Breast epithelium (tissue), 4 donors: Measurements from ENCODE around the gene NME4. TPM values are rescaled to one million over a fixed set of nuclear protein-coding genes. Genes with fewer than 3 reads are reported as not detected.
A peak's percentile ranks its signal among the peaks of the same experiment; 100 is the strongest.
"Not testable (repeated sequence)": the region's sequence is repeated elsewhere in the genome, so short reads cannot be mapped to it uniquely, and the experiment has no call there.

Experiments used
- DNase-seq, 2 donors: peaks; one replicate each; pipeline ENCODE4 v3.0.0-alpha.2; 2019; ENCODE audit warnings: low spot score in 2 of 2
- H3K27ac ChIP-seq, 2 donors: fragments of 200-600 bp; sonication (generic) in 1 of 2; one replicate each; pipeline ENCODE4 v1.5.1; 2016 to 2019; ENCODE audit warnings: mild to moderate bottlenecking in 1 of 2
- H3K27me3 ChIP-seq, 2 donors: fragments of 200-600 bp; sonication (generic) in 1 of 2; one replicate each; pipeline versions ENCODE4 v1.5.1 to v1.6.0; 2017 to 2019; ENCODE audit warnings: control low read depth in 1 of 2, mild to moderate bottlenecking in 1 of 2
- H3K36me3 ChIP-seq: fragments of 200-600 bp; one replicate; pipeline ENCODE4 v1.5.1; 2019
- H3K4me1 ChIP-seq, 2 donors: fragments of 200-600 bp; sonication (generic); one replicate each; pipeline ENCODE4 v1.5.1; 2016 to 2019; ENCODE audit warnings: control low read depth in 1 of 2
- H3K4me3 ChIP-seq, 3 donors: fragments of 200-600 bp; sonication (generic); 1 replicate in 2 of 3; 2 replicates in 1 of 3; pipeline ENCODE4 v1.5.1; 2016 to 2019; ENCODE audit warnings: mild to moderate bottlenecking in 3 of 3, moderate library complexity in 2 of 3
- H3K9me3 ChIP-seq, 2 donors: fragments of 200-600 bp; sonication (generic) in 1 of 2; one replicate each; pipeline ENCODE4 v1.5.1; 2016 to 2019; ENCODE audit warnings: control low read depth in 1 of 2
- CTCF ChIP-seq, 3 donors: fragments of 450-650 bp; IDR thresholded peaks; one replicate each; pipeline ENCODE4 v1.5.1; 2016 to 2017; ENCODE audit warnings: antibody characterized with exemption in 3 of 3, mild to moderate bottlenecking in 3 of 3, moderate library complexity in 3 of 3
- POLR2A ChIP-seq: fragments of 450-650 bp; IDR thresholded peaks from one replicate; pipeline ENCODE4 v1.6.1; 2016; ENCODE audit warnings: antibody characterized with exemption, mild to moderate bottlenecking, moderate library complexity
- POLR2AphosphoS5 ChIP-seq, 3 donors: sonication (generic); formaldehyde crosslinking; IDR thresholded peaks; one replicate each; pipeline ENCODE4 v1.6.1; 2017; ENCODE audit warnings: antibody characterized with exemption in 3 of 3
- intact Hi-C: fragments of 100-400 bp; cut with DNase I; formaldehyde crosslinking; loops from one replicate; pipeline ENCODE4 v1.15.1; 2023; ENCODE audit warnings: low total_unique reads
- total RNA-seq, 3 donors: library from RNA; depleted of rRNA; stranded (reverse); fragments of >200 nt; gene quantifications; one replicate each; pipeline ENCODE4 v1.1.0, GENCODE V29; 2016

The NME4 gene
- total RNA-seq, 3 donors from 2014 or later = 46.5 to 118 (median 78.0) TPM

GRCh38 chr16:361341-361871, 35.6 kb upstream of the NME4 start:
- Histone ChIP-seq H3K27me3 (peaks cover 0 to 12% of the 10 kb centered on the region in 2 donors), H3K4me3 (no peak overlapping the region), H3K27ac (no peak overlapping the region), H3K36me3 (no peaks in the 10 kb centered on the region), H3K9me3 (no peaks in the 10 kb centered on the region), H3K4me1 (no peaks in the 10 kb centered on the region)
- no peak for DNase-seq
- intact Hi-C loops = loop anchor here (5.0 kb wide), 1 partner anchor 254 kb away; no protein-coding TSS in a partner anchor
- TF ChIP-seq CTCF (IDR thresholded peaks at IDR 0.05) (no peak), POLR2AphosphoS5 (IDR thresholded peaks at IDR 0.05) (no peak), POLR2A (no peak)

GRCh38 chr16:361872-362701, 34.9 kb upstream of the NME4 start:
- intact Hi-C loops = loop anchor here (5.0 kb wide), 1 partner anchor 255 kb away; no protein-coding TSS in a partner anchor

GRCh38 chr16:362702-362999, 34.3 kb upstream of the NME4 start:
- not testable (repeated sequence) for DNase-seq, H3K36me3 ChIP-seq, H3K9me3 ChIP-seq, H3K27ac ChIP-seq, H3K4me3 ChIP-seq, H3K4me1 ChIP-seq
- peaks cover 0 to 12% of the 10 kb centered on the region in 2 donors for H3K27me3 ChIP-seq
- intact Hi-C loops = loop anchor here (5.0 kb wide), 1 partner anchor 255 kb away; no protein-coding TSS in a partner anchor

More at GRCh38 chr16:361872-362701, 34.9 kb upstream of the NME4 start:
- no peak overlapping the region for H3K27ac ChIP-seq
- H3K4me1 ChIP-seq = no peaks in the 10 kb centered on the region
- H3K4me3 ChIP-seq = peak overlapping the region in 1 of 3 donors; percentile 24
- H3K36me3 ChIP-seq = no peaks in the 10 kb centered on the region
- TF ChIP-seq CTCF (IDR thresholded peaks at IDR 0.05) (peak; percentile 17 to 77 (median 68)), POLR2A (no peak), POLR2AphosphoS5 (IDR thresholded peaks at IDR 0.05) (no peak)
- peaks cover 0 to 12% of the 10 kb centered on the region in 2 donors for H3K27me3 ChIP-seq
- no peaks in the 10 kb centered on the region for H3K9me3 ChIP-seq
- peak; percentile 54 to 78 for DNase-seq

DNA sequence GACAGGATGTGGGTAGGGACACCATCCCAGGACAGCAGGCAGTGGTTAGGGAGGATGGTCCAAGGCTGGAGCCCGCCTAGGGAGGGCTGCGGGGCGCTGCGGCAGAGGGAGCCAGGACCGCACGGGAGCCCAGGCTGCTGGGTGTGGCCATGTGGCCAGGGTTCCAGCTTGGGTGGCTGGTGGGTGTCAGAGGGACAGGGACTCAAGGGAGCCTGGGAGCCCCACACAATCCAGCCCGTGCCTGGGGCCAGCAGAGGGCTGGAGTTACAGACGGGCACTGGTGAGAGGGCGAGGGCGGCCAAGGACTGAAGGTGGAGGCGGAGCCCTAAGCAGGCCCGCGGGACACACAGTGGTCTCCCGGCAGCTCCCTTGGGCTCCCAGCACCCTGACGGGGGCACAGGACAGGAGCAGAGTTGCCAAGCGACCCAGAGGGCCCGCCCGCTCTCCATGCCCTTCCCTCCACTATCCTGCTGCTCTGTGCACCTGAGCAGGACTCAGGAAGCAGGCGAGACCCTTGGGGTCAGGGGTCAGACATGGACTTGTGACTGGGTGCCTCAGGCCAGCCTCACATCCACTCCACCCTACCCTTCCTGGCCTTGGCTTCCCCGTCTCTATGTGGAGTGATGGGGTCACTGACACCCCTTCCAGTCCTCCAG, 33.8 kb upstream of the NME4 start:
- intact Hi-C loops = loop anchor here (5.0 kb wide), 1 partner anchor 256 kb away; no protein-coding TSS in a partner anchor
- TF ChIP-seq POLR2AphosphoS5 (IDR thresholded peaks at IDR 0.05) (no peak), POLR2A (no peak), CTCF (IDR thresholded peaks at IDR 0.05) (no peak)

DNA sequence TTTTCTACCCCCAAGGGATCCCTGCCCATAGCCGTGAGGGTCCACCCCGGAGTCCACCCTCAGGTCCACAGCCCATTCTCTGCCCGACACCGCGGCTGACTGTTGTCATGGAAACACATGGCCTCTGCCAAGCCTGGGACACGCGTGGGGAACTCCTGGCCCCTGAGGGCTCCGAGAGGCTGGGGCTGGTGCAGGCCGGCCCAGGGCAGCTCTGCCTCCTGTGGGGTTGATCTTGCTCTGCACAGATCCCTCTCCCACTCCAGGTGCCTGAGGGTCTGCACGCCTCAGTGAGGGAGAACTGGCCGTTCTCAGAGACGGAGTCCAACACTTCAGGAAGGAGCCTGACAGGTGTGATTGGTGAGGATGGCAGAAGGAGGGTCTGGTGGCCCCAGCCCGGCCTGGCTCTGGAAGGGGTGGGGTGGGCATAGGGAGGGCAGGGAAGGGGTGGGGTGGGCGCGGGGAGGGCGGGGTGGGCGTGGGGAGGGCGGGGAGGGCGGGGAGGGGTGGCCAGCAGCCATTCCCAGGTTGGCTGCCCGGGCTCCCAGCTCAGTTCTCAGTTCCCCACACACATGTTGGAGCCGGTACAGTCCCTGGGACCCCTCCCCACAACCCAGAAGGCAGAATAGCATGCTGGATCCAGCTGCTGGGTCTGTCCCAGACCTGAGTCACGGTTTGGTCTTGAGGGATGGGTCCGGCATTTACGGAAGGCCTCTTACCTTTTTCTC, 33.1 kb upstream of the NME4 start:
- intact Hi-C loops = loop anchor here (5.0 kb wide), 1 partner anchor 257 kb away; no protein-coding TSS in a partner anchor
- no peak overlapping the region for H3K27ac ChIP-seq
- no peak overlapping the region for H3K4me3 ChIP-seq
- no peak for TF ChIP-seq POLR2AphosphoS5 (IDR thresholded peaks at IDR 0.05)
- H3K4me1 ChIP-seq = no peaks in the 10 kb centered on the region
- H3K36me3 ChIP-seq = peaks cover 7% of the 10 kb centered on the region
- no peak for DNase-seq
- no peaks in the 10 kb centered on the region for H3K9me3 ChIP-seq
- H3K27me3 ChIP-seq = peaks cover 0 to 12% of the 10 kb centered on the region in 2 donors

More for the DNA sequence above, 33.8 kb upstream of the NME4 start:
- peaks cover 6% of the 10 kb centered on the region for H3K36me3 ChIP-seq
- no peak overlapping the region for H3K4me3 ChIP-seq
- H3K4me1 ChIP-seq = no peaks in the 10 kb centered on the region
- H3K27ac ChIP-seq = no peak overlapping the region
- H3K9me3 ChIP-seq = no peaks in the 10 kb centered on the region
- no peak for DNase-seq
- peaks cover 0 to 12% of the 10 kb centered on the region in 2 donors for H3K27me3 ChIP-seq
